H9 (cell line): ENCODE results near the gene PTPRK. TPM values are rescaled to one million over a fixed set of nuclear protein-coding genes. Genes with fewer than 3 reads are reported as not detected.

Source experiments
- DNase-seq: peaks from one replicate; pipeline ENCODE4 v3.0.0-alpha.2; 2017
- H2AFZ ChIP-seq: one replicate; pipeline ENCODE4 v1.6.1; 2013; ENCODE audit warnings: mild to moderate bottlenecking, low read length, control low read depth, moderate library complexity
- H2AK5ac ChIP-seq: 2 replicates; pipeline ENCODE4 v1.6.1; 2013; ENCODE audit warnings: low read length, control low read depth, mixed read lengths; ENCODE audit not compliant: insufficient read length
- H2BK120ac ChIP-seq: one replicate; pipeline ENCODE4 v1.6.1; 2013; ENCODE audit warnings: low read depth, mild to moderate bottlenecking, low read length, control low read depth, inconsistent platforms; ENCODE audit not compliant: poor library complexity, severe bottlenecking
- H2BK12ac ChIP-seq: 2 replicates; pipeline ENCODE4 v1.6.1; 2013; ENCODE audit warnings: low read length, control low read depth, mixed read lengths, low read depth; ENCODE audit not compliant: insufficient read length
- H2BK15ac ChIP-seq: 2 replicates; pipeline ENCODE4 v1.6.1; 2013; ENCODE audit warnings: low read depth, low read length, control low read depth
- H2BK20ac ChIP-seq: one replicate; pipeline ENCODE4 v1.6.1; 2013; ENCODE audit warnings: low read depth, mild to moderate bottlenecking, low read length, control low read depth, inconsistent platforms; ENCODE audit not compliant: poor library complexity, severe bottlenecking
- H2BK5ac ChIP-seq: 2 replicates; pipeline ENCODE4 v1.6.1; 2013; ENCODE audit warnings: low read length, control low read depth, mixed read lengths; ENCODE audit not compliant: insufficient read length
- H3K14ac ChIP-seq: 2 replicates; pipeline ENCODE4 v1.6.1; 2013; ENCODE audit warnings: low read length, control low read depth; ENCODE audit not compliant: insufficient read depth
- H3K18ac ChIP-seq: 2 replicates; pipeline ENCODE4 v1.6.1; 2013; ENCODE audit warnings: low read depth, mild to moderate bottlenecking, mixed read lengths, low read length, control low read depth; ENCODE audit not compliant: insufficient read length
- H3K23ac ChIP-seq: 2 replicates; pipeline ENCODE4 v1.6.1; 2013; ENCODE audit warnings: low read length, control low read depth, mixed read lengths, low read depth; ENCODE audit not compliant: insufficient read length
- H3K23me2 ChIP-seq: 2 replicates; pipeline ENCODE4 v1.6.1; 2013; ENCODE audit warnings: low read depth, mild to moderate bottlenecking, mixed read lengths, low read length, control low read depth; ENCODE audit not compliant: insufficient read length, poor library complexity, severe bottlenecking
- H3K27ac ChIP-seq: 2 replicates; pipeline ENCODE4 v1.5.1; 2013; ENCODE audit warnings: low read length, control low read depth, mixed read lengths, low read depth; ENCODE audit not compliant: insufficient read length
- H3K27me3 ChIP-seq: 2 replicates; pipeline ENCODE4 v1.6.1; 2013; ENCODE audit warnings: low read length, control low read depth, inconsistent platforms; ENCODE audit not compliant: insufficient read depth
- H3K4ac ChIP-seq: 2 replicates; pipeline ENCODE4 v1.6.1; 2013; ENCODE audit warnings: low read depth, mild to moderate bottlenecking, control low read depth, inconsistent platforms, low read length, moderate library complexity
- H3K4me1 ChIP-seq: 2 replicates; pipeline ENCODE4 v1.6.1; 2013; ENCODE audit warnings: low read length, control low read depth, inconsistent platforms; ENCODE audit not compliant: insufficient read depth
- H3K4me2 ChIP-seq: 2 replicates; pipeline ENCODE4 v1.6.1; 2013; ENCODE audit warnings: low read length, control low read depth, mixed read lengths; ENCODE audit not compliant: insufficient read length, insufficient read depth
- H3K56ac ChIP-seq: 2 replicates; pipeline ENCODE4 v1.6.1; 2013; ENCODE audit warnings: low read depth, mild to moderate bottlenecking, mixed read lengths, low read length, control low read depth; ENCODE audit not compliant: insufficient read length
- H3K79me1 ChIP-seq: 2 replicates; pipeline ENCODE4 v1.6.1; 2013; ENCODE audit warnings: low read depth, mild to moderate bottlenecking, moderate library complexity, low read length, control low read depth, inconsistent platforms; ENCODE audit not compliant: insufficient read depth, poor library complexity, severe bottlenecking
- H3K79me2 ChIP-seq: 2 replicates; pipeline ENCODE4 v1.6.1; 2013; ENCODE audit warnings: low read length, control low read depth, inconsistent platforms; ENCODE audit not compliant: insufficient read depth
- H3K9ac ChIP-seq: 2 replicates; pipeline ENCODE4 v1.6.1; 2013; ENCODE audit warnings: low read length, control low read depth, mixed read lengths; ENCODE audit not compliant: insufficient read length; ENCODE audit errors: extremely low read depth
- H3K9me3 ChIP-seq: one replicate; pipeline ENCODE4 v1.6.1; 2013; ENCODE audit warnings: low read depth, low read length, inconsistent platforms; ENCODE audit not compliant: control insufficient read depth
- H3T11ph ChIP-seq: one replicate; pipeline ENCODE4 v1.6.1; 2013; ENCODE audit warnings: mild to moderate bottlenecking, low read length, control low read depth, inconsistent platforms
- H4K20me1 ChIP-seq: one replicate; pipeline ENCODE4 v1.6.1; 2013; ENCODE audit not compliant: control insufficient read depth, insufficient read length, insufficient read depth
- H4K5ac ChIP-seq: 2 replicates; pipeline ENCODE4 v1.6.1; 2013; ENCODE audit warnings: low read depth, mild to moderate bottlenecking, mixed read lengths, low read length, control low read depth; ENCODE audit not compliant: insufficient read length
- H4K8ac ChIP-seq: replicated peaks from 2 replicates; pipeline ENCODE4 v1.6.1; 2013; ENCODE audit warnings: low read length, control low read depth, mixed read lengths, low read depth; ENCODE audit not compliant: insufficient read length
- H4K91ac ChIP-seq: 2 replicates; pipeline ENCODE4 v1.6.1; 2013; ENCODE audit warnings: low read depth, mild to moderate bottlenecking, moderate library complexity, mixed read lengths, low read length, control low read depth; ENCODE audit not compliant: insufficient read length
- H3K27ac Mint-ChIP-seq, 3 experiments: 2 replicates in 2 of 3; 3 replicates in 1 of 3; pipeline ENCODE4 v1.8.0; 2020 to 2021; ENCODE audit warnings: mixed read lengths in 3 of 3, mild to moderate bottlenecking in 1 of 3, moderate library complexity in 1 of 3
- H3K27me3 Mint-ChIP-seq: 2 replicates; pipeline ENCODE4 v1.8.0; 2021; ENCODE audit warnings: low read depth, mild to moderate bottlenecking, moderate library complexity, mixed read lengths
- H3K36me3 Mint-ChIP-seq, 3 experiments: 2 replicates in 2 of 3; 3 replicates in 1 of 3; pipeline ENCODE4 v1.8.0; 2020 to 2021; ENCODE audit warnings: low read depth in 3 of 3, mixed read lengths in 3 of 3; ENCODE audit not compliant: insufficient read depth in 1 of 3
- H3K4me1 Mint-ChIP-seq, 2 experiments: 2 replicates each; pipeline ENCODE4 v1.8.0; 2020; ENCODE audit warnings: mixed read lengths in 2 of 2
- H3K4me3 Mint-ChIP-seq, 2 experiments: 2 replicates in 1 of 2; 3 replicates in 1 of 2; pipeline ENCODE4 v1.8.0; 2020 to 2021; ENCODE audit warnings: mild to moderate bottlenecking in 2 of 2, mixed read lengths in 2 of 2, moderate library complexity in 1 of 2
- H3K9me3 Mint-ChIP-seq, 2 experiments: 2 replicates in 1 of 2; 3 replicates in 1 of 2; pipeline ENCODE4 v1.8.0; 2020; ENCODE audit warnings: mild to moderate bottlenecking in 2 of 2, mixed read lengths in 2 of 2, moderate library complexity in 1 of 2
- CTCF ChIP-seq: fragments of 200-600 bp; sonication (generic); conservative IDR thresholded peaks from 3 replicates; pipeline ENCODE4 v1.8.0; 2021; ENCODE audit warnings: antibody characterized with exemption, mild to moderate bottlenecking
- total RNA-seq: library from RNA; stranded (reverse); gene quantifications from 2 replicates; pipeline ENCODE4 v1.2.1, GENCODE V29; 2021

PTPRK gene
- total RNA-seq, 1 experiment from 2014 or later = 47.9 TPM

GRCh38 chr6:128167552-128167951, 352.8 kb downstream of the PTPRK start:
- Histone ChIP-seq H4K8ac (no peak overlapping the region), H3K79me2 (no peaks in the 10 kb centered on the region), H3K56ac (no peak overlapping the region), H3K14ac (no peak overlapping the region), H3K27ac (no peak overlapping the region), H4K91ac (no peak overlapping the region), H4K5ac (no peak overlapping the region), H2BK15ac (no peak overlapping the region), H4K20me1 (no peaks in the 10 kb centered on the region), H3K9ac (no peak overlapping the region), H2AFZ (no peak overlapping the region), H3K9me3 (no peaks in the 10 kb centered on the region), H2BK120ac (no peak overlapping the region), H3K18ac (no peak overlapping the region), H3K4me1 (no peaks in the 10 kb centered on the region), H3K4me2 (no peak overlapping the region), H3K79me1 (no peaks in the 10 kb centered on the region), H3K27me3 (no peaks in the 10 kb centered on the region), H2AK5ac (no peak overlapping the region), H3K23me2 (no peaks in the 10 kb centered on the region), H2BK12ac (no peak overlapping the region), H2BK5ac (no peak overlapping the region), H3K23ac (no peak overlapping the region), H2BK20ac (no peak overlapping the region), H3T11ph (no peak overlapping the region), H3K4ac (no peak overlapping the region)
- Mint-ChIP-seq H3K36me3 (no peaks in the 10 kb centered on the region), H3K9me3 (no peaks in the 10 kb centered on the region), H3K27me3 (no peaks in the 10 kb centered on the region), H3K4me3 (no peak overlapping the region), H3K4me1 (no peaks in the 10 kb centered on the region), H3K27ac (no peak overlapping the region)
- DNase-seq = no peak
- TF ChIP-seq CTCF = no peak
